HT1080 (cell line): ENCODE results near the gene GRK5. TPM values are rescaled to one million over a fixed set of nuclear protein-coding genes. Genes with fewer than 3 reads are reported as not detected.
A peak's percentile ranks its signal among the peaks of the same experiment; 100 is the strongest.
"Not testable (repeated sequence)": the region's sequence is repeated elsewhere in the genome, so short reads cannot be mapped to it uniquely, and the experiment has no call there.

Experiments used
- DNase-seq: peaks from one replicate; pipeline ENCODE4 v3.0.0-alpha.2; 2015; ENCODE audit warnings: low read depth
- total RNA-seq: library from RNA; depleted of rRNA; stranded (reverse); fragments of >200 nt; shearing (Covaris generic); gene quantifications from 2 replicates; pipeline ENCODE4 v1.2.3, GENCODE V29; 2014

The GRK5 gene
- total RNA-seq, 1 experiment from 2014 or later: 11.4 TPM

GRCh38 chr10:119221201-119221600 is 13.8 kb downstream of the GRK5 start:
- DNase-seq: no peak

GRCh38 chr10:119221666-119222065 is 14.3 kb downstream of the GRK5 start:
- DNase-seq: no peak

DNA sequence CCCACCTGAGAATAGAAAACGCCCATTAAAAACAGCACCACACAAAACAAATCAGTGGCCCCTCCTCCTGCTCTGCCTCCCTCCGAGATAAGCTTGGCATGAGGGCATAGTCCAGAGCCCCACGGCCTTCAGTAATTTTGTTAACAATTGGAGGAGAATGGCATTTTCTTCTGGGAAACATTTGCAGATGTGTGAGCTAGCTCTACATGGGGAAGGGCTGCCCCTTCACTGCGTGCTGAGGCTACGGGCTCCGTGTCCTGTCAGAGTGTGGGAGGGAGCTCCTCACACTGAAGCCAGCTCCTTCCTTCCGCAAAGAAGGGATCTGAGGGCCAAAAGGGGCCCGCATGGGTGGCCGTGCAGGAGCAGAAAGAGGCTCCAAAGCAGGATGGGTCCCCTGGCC is 15.2 kb downstream of the GRK5 start:
- no peak for DNase-seq

DNA sequence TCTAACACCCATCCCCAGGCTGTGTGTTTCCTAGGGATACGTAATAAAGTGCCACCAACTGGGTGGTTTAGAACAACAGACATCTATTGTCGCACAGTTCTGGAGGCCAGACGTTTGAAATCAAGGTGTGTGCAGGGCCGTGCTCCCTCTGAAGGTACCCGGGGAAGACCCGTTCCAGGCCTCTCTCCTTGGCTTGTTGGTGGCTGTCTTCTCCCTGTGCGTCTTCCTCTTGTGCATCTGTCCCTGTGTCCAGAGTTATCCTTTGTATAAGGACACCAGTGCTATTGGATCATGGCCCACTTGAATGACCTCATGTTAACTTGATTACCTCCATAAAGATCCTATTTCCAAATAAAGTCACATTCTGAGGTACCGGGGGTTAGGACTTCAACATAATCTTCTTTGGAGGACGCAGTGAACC is 15.6 kb downstream of the GRK5 start:
- no peak for DNase-seq

GRCh38 chr10:119225083-119225658 is 17.8 kb downstream of the GRK5 start:
- DNase-seq: no peak

DNA sequence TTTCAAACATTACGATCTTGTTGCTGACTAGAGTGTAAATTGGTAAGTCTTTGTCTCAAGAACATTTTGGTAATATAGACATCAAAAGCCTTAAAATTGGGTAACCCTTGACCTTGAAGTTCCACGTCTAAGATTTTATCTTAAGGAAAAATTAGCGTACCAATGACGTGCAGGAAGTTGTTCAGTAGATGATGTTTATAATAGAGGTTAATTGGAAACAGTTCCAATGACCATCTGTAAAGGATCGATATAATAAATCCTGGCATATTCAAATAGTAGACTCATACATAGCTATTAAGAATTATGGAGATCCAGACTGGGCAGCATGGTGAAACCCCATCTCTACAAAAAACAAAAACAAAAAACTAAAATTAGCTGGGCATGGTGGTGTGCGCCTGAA is 20.5 kb downstream of the GRK5 start:
- no peak for DNase-seq

GRCh38 chr10:119231654-119232053 is 24.3 kb downstream of the GRK5 start:
- DNase-seq: no peak

GRCh38 chr10:119232439-119232838 is 25.1 kb downstream of the GRK5 start:
- DNase-seq: not testable (repeated sequence)

GRCh38 chr10:119233123-119233820 is 25.9 kb downstream of the GRK5 start:
- DNase-seq: peak; percentile 67

DNA sequence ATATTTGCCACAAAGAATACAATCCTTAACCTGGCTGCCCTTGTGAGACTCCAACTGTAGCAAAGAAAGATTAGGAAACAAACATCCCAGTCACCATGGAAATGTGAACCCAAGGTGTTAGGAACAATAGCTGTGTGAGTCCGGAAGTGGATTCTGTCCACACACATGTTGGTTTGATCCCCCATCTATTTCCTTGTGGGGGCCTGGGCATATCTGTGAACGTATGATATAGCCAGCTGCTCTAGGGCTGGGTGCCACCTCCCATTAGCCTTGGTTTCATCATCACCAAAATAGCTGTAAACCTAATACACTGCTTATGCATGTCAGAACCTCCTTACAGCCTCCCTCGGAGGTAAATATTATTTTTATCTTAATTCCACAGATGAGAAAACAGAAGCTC is 26.4 kb downstream of the GRK5 start:
- DNase-seq: peak; percentile 58

GRCh38 chr10:119235356-119235755 is 28.0 kb downstream of the GRK5 start:
- DNase-seq: peak; percentile 63

DNA sequence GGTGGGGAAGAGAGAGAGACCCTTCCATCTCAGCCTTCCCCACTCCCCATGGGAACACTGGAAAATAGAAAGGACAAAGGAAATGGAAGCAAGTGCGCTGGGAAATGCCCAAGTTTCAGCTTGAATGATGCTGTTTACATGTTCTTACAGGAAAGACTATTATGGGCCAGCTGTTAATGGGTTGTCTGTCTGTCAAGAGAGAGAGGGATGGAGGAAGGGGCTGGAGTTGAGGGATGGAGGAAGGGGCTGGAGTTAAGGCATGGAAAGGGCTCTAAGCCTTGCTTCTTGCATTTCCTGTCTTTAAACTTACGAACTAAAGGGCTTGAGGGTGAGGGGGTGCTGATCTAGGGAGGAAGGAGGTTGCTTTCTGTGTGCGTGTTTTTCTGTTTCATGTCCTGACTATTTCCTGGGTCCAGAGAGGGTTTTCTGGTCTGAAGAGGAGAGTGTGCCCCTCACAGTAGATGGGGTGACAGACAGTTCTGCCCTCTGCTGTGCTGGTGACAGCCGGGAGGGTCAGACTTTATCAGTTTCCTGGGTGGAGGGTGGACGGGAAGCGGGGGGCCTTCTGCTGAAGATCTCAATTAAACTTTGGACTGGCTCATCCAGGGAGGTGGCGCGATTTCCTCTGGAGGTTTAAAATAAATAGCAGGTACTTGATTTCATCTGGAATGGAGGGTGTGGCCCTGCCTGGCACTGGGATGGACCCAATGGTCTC is 30.5 kb downstream of the GRK5 start:
- DNase-seq: no peak

DNA sequence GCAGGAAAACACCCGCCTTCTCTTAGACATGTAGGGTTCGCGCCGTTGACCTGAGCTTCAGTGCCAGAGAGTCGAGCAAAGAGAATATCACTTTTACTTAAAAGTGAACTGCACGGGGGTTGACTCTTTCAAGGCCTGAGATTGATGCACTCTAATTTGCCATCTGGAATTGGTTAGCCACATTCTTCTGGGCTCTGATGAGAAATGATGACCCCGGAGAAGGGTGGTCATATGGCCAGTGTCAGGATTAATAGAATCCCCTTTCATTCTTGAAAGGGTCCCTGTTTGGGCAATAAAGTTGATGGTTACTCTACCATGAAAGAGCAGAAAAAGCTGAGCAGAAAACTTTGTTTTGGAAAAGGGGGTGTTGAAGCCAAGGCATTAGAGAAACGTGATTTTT is 31.2 kb downstream of the GRK5 start:
- no peak for DNase-seq

- DNase-seq: not testable (repeated sequence)
Measured at GRCh38 chr10:119239015-119239414, 31.6 kb downstream of the GRK5 start.

- not testable (repeated sequence) for DNase-seq
Measured at GRCh38 chr10:119239630-119240029, 32.3 kb downstream of the GRK5 start.

DNA sequence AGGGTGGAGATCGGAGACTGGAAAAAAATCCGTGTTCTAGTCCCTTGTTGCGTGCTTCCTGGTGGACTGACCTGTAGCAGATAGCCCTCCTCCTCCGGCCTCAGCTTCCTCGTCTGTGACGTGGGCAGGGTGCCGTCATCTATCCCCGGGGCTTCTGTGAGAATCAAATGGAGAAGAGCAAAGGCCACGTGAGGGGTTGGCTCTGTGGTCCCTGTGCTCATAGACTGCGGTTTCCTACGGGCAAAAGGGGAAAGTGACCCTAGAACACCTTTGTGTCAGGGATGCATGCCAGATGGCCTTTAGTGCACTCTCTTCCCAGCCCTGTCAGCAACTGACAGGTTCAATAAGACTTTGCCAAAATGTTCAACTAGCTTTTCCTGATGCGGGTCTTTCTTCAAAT is 33.7 kb downstream of the GRK5 start:
- DNase-seq: no peak

GRCh38 chr10:119242186-119242585 is 34.8 kb downstream of the GRK5 start:
- DNase-seq: no peak

DNA sequence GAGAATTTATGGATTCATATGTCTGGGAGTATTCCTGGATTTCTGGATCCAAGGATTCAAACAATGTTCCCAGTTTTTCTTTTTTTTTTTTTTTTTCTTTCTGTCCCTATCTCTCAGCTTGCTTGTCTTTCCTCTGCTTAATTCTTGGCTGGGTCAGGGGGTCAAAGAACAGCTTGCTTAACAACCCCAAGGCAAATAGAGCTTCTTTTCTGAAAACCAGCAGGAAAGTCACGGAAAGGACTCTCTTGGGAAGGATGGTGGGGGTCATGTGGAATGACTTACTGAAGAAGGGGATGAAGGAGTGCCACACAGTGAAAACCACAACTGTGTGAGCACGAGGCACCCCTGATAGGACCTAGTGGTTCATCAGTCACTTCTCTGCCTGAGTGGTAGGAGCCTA is 36.1 kb downstream of the GRK5 start:
- no peak for DNase-seq

DNA sequence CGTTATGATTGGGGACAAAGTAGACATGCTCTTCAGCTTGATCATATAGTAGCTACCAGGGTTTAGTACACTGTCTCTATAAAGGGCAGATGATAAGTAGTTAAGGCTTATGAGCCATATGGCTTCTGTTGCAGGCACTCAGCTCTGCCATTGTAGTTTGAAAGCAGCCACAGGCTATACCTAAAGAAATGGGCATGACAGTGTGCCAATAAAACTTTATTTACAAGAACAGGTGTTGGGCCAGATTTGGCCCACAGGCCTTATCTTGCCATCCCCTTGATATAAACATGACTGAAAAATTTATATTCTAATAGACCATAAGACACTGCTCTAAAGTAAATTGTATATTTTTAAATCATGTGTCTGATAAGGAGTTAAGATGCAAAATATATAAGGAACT is 36.6 kb downstream of the GRK5 start:
- no peak for DNase-seq

- no peak for DNase-seq
Measured at GRCh38 chr10:119245272-119245671, 37.9 kb downstream of the GRK5 start.

- no peak for DNase-seq
Measured at GRCh38 chr10:119246862-119247549, 39.6 kb downstream of the GRK5 start.

GRCh38 chr10:119247550-119247894 is 40.2 kb downstream of the GRK5 start:
- DNase-seq: no peak
